ENCODE results near the gene CCBE1. TPM values are rescaled to one million over a fixed set of nuclear protein-coding genes. Genes with fewer than 3 reads are reported as not detected.

The CCBE1 gene
- polyA plus RNA-seq, 10 donors: 3.2 to 10.7 (median 4.1) TPM

DNA sequence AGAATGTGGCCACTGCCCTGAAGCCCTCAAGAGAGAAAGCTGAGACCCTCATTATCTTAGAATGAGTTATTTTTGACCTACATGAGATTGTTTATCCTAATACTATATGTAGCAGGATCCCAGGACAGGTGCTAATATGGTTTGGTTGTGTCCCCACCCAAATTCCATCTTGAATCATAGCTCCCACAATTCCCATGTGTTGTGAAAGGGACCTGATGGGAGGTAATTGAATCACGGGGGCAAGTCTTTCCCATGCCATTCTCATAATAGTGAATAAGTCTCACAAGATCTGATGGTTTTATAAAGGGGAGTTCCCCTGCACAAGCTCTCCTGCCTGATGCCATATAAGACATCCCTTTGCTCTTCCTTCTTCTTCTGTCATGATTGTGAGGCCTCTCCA lies 76.8 kb downstream of the CCBE1 start:
- DNase-seq: no peak

DNA sequence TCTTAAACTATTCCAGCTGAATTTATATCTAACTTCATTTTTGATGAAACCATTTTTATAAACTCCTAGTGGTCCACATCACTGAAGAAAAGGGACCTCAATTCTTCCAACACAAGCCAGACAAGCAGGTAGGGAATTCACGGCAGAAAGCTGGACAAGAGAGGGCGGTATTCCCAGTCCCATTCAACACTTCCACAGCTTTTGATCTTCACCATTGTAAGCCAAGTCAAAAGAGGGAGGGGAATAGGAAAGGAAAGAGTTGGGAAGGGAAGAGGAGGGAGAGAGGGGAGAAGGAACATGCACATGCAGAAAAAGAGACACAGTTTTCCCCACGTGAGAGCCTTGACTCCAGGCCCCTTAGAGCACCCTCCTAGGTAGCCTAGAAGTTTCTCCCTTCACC lies 77.4 kb downstream of the CCBE1 start:
- DNase-seq: no peak

DNA sequence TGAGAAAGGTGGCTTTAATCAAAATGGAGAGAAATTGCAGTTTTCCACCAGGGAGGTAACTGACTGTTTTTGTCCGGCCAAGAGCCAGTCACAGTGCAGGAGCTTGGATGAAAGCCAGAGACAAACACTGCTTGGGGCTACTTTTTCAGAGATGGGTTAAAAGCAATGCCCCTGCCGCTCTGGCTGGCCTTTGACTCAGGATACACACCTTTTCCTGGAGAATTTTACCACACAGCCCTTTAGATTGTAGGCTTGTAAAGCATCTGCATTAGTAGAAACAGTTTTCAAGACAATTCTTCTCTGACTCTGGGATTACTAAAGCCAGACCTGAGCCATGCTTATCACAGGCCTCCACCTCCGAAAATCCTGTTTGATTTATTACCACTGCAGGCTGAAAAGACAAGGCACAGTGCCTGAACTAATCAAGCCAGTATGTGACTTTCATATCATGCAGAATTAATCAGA lies 79.7 kb downstream of the CCBE1 start:
- DNase-seq: no peak

DNA sequence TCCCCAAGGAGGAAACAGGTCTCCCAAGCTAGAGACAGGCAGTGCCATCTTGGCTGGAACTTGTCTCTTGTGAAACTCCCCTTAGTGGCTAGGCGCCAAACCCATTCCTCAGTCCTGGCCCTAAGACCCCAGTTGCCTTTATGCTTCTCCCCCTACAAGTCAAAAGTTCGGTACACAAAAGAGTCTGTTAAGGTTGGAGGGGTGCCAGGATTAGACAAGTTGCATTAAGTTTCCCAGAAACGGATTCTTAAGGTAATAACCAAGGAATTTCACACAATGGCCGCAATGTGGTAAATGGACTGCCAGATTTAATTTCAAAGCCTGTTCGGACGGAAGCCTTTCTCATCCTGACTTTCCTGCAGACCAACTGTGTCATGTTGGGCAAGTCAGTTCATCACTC lies 80.7 kb downstream of the CCBE1 start:
- no peak for DNase-seq

DNA sequence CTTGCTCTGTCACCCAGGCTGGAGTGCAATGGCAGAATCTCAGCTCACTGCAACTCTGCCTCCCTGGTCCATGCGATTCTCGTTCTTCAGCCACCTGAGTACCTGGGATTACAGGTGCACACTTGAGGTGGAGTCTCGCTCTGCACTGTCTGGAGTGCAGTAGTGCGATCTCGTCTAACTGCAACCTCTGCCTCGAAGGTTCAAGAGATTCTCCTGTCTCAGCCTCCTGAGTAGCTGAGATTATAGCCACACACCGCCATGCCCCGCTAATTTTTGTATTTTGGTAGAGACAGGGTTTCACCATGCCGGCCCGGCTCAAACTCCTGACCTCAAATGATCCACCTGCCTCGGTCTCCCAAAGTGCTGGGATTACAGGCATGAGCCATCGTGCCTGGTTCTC lies 83.3 kb downstream of the CCBE1 start:
- no peak for DNase-seq

DNA sequence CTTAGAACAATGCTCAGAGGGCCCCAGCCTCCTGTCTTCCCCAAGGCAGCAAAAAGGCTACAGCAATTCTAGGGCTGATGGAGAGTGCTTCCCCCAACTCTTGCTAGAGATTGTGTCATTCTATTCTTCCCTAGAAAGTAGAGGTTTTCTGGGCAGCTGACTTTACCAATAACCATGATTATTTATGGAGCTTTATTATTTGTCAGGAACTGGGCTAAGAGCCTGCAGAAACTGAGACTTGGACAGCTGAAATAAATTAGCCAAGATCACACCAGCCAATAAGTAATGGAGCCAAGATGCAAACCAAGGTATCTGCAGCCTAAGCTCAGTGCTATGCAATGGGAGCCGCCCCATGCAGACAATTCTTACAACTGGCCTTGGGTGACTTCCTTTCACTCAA lies 84.8 kb downstream of the CCBE1 start:
- peak; percentile 85 to 93 (median 91) for DNase-seq

DNA sequence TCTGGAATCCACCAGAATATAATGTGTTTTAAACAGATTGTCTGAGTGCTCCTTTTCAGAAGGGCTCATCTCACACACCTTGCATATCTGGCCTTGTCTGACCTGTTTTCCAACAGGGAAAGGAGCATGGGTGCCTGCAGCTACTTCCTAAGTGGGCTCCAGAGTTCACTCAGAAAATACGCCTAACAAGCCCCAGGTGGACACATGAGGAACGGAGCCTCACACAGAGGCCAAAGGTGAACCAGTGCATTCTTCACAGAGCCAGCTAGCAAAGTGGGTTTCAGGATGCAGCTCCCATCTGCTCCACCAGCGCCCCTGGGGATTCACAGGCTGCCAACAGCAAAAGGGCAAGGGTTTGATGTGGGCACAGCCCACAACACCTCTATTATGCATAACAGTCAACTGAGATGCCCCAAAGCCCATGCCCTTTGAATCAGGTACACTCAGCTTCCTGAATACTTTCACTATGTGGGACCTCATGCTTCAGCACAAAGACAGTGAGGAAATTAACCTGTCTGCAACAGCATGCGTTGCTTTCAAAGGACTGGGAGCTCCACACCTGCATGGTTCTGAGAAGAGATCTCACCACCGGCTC lies 86.6 kb downstream of the CCBE1 start:
- DNase-seq: no peak

DNA sequence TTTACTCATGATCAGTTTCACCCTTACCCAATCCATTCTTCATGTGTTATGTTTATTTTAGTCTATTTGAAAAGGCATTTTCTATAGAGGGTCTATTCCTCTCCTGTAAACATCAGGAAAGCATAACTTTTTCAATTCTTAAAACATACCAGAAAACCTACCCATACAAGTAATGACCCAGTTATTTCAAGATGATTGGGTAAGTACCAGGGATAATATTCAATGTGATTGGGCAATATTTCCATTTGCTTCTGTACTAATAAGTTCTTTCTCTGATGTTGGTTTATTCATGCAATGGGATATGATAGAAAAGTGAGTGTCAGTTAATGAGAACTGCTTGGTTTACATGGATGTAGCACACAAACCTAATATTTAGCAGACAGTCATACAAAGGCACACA lies 87.6 kb downstream of the CCBE1 start:
- no peak for DNase-seq

DNA sequence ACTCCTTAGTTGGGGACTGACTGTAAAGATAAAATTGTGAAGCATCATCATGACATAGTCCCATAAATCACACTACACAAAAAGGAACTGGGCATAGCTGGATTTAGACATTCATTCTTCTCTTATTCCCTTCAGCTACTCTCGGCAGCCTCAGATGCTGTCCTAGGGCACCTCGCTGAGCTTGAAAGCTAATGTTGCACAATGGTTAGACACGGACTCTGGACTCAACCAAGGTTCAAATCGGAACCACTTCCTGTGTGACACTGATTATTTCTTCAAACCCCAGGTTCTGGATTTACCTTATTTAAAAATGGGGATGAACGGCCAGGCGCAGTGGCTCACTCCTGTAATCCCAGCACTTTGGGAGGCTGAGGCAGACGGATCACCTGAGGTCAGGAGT lies 89.8 kb downstream of the CCBE1 start:
- DNase-seq: no peak

DNA sequence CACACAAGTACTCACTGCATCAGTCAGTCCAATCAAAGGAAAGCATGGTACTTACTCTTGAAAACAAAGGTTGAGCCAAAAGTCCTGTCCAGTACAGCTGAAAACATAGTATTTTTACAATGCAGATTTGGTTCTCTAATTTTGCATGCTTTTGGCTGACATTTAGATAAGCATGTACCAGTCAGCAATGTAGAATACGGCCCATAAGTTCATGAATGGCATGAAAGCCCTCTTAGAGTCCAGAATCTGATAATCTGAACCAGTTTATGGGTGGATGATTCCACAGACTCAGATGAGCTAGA lies 90.2 kb downstream of the CCBE1 start:
- no peak for DNase-seq

DNA sequence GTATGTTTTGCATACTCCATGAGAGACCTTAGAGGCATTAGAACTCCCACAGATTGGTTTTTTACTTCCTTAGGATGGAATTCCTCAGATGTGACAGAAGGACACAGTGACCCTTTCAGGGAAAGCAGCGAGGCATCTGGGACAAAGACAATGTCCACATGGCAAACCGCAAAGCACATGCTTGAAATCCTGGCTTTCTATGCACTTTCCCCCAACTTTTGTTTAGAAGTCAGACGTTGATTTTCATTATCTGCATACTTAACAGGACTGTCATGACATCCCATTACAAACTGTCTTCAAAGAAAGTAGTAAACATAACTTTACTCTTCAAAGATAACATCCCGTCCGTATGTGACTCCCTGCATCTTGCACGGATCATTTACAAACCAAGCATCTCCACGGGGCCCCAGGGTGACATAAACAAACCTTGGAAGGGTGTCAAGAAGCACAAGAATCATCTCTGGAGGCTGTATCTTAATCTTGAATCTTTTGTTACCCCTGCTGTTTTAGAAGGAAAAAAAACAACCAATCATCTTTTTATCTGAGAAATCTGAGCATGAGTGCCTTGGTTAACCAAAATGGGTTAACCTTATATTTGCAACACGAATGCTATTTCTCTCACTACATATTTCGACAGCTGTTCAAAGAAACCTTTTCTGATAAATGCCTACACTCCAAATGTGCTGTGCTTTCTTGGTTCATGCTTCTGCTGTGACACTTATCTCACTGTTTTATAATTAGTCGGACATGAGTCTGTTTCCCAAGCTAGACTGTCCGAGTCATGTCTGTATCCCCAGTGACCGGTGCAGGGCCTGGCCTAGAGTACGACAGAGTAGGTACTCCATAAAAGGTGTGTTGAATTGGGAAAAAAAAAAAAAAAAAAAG lies 90.8 kb downstream of the CCBE1 start:
- DNase-seq: peak in 1 of 3 donors; percentile 51

DNA sequence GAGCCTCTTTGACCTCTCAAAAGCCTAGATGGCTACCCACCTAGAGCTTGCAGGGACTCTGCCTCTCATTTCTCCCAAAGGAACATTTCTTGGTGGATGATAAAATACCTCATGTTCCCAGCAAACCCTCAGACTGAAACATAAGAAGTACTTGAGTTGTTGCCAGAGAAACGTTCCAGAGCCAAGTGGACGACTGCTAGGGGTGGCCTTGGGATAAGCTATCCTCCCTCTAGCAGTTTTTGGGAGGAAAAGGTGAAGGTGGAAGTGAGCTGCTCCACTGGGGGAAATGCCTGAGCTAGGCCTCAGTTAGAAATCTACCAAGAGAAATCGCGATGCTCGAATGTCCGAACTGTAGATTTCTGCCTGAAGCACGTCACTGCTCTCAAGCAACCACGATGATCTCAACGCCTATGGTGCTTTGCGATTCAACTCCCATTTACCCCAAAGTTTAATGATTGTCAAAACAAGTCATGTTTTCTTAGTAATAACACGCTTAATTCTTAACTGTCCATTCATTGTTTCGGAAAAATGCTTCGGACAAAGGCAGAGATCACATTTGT lies 91.5 kb downstream of the CCBE1 start:
- DNase-seq: no peak

DNA sequence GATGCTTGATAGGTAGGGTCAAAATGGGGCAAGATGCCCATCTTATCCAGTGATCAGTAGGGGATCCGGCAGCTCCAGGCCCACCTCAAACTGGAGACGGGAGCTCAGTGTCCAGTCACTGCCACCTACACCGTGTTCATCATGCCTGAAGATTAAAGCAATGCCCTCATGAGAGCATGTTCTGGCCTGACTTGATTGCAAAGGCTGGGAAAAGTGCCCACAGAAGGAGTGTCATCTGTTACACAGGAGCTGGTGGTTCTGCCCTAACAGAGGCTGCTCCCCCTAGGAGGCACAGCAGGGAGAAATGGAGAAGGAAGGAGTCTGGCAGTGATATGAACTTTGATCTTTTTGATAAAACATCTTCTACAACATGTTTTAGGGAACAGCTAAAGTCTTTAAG lies 92.3 kb downstream of the CCBE1 start:
- no peak for DNase-seq

DNA sequence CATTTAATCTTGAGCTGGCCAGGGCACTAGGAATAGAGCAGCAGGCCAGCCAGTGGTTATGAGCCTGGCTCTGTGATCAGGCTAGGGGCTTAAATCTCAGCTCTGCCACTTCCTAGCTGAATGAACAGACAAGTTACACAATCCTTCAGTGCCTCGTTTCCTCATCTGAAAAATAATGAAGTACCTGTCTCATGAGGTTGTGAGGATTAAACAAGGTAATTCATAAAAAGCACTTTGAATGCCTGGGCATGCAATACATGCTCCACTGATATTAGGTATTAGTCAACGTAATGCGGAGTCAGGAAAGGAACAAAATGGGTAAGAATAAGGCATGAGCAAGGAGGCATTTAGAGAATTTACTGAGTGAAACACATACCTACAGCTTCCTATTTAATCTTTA lies 100.2 kb downstream of the CCBE1 start:
- DNase-seq: no peak

DNA sequence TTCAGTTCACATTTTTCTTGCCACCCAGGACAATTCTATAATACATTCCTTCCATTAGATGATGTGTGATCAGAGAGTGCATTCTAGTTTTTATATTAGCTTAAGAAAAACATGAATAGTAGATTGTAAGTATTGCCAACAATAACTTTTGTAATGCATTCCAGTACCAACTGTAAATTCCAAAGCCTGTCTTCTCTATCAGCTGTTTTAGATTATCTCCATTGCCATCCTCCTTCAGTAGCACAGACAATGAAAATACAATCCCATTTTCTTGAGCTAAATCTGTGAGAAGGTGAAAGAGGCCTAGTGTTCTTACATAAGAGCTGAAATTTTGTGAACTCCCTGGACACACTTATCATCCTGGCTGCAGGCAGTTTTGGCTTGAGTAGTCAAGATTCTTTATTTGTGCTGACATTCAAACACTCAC lies 103.9 kb downstream of the CCBE1 start:
- DNase-seq: peak; percentile 46 to 80 (median 52)

DNA sequence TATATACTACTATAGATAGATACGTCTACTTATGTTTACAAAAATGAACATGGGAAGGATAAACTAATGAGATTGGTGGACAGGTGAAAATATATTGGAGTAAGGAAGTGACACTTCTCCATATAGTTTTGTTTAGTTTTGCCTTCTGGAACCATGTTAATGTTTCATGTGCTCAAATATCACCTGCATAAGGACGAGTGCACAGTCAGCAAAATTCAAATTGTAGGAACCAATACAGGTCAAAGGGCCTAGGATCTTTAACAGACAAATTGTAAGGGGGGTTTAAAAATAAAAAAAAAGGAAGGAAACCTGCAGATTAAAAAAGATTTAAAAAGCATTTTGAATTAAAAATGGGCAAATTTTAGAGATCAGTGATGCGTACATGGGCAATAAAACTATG lies 104.6 kb downstream of the CCBE1 start:
- DNase-seq: no peak

DNA sequence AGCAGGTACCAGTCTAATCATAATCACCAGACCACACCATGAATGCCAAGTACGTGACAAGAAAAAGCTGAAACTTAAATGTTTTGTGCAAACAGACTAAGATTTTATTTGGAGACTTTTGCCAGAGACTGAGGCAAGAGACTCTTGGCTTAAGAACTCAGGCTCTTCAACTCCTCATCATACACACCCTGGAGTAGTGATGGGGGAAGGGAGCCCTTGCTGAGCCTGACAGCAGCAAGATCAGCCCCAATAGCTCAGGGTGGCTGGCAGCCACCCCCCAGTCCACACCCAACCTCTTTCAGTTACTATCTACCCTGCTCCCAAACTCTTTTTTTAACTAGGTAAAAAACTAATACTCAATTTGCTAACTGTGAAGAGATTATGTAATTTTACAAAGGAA lies 114.8 kb downstream of the CCBE1 start:
- peak in 1 of 3 donors; percentile 27 for DNase-seq

DNA sequence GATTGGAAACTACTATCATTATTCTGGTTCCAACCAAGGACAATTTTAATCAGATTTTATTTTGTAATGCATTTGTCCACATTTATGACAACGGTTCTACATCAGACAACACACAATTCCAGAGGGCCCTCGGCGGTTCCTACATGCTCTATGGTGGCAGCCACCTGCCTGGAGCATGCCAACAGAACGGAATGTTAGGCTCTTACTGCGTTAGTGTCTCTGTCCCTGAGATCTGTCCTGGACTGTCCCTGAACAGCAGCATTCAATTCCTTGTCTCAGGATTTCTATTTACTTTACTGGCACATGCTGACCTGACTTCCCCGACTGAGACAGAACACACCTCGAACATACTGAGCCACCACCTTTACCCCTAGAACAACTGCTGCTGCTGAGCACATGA lies 117.7 kb downstream of the CCBE1 start:
- DNase-seq: no peak

DNA sequence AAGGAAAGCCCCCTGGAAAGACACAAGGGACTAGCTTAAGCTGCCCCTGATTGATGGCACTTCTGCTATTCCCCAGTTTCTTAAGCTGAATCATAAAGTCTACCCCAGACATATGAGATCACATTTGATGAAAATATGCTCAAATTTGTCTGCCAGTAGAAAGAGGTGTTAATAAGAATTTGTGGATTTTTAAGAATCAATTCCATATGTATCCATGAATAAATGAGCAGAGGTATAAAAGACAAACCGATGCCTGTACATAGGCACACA lies 119.9 kb downstream of the CCBE1 start:
- DNase-seq: peak in 1 of 3 donors; percentile 19

DNA sequence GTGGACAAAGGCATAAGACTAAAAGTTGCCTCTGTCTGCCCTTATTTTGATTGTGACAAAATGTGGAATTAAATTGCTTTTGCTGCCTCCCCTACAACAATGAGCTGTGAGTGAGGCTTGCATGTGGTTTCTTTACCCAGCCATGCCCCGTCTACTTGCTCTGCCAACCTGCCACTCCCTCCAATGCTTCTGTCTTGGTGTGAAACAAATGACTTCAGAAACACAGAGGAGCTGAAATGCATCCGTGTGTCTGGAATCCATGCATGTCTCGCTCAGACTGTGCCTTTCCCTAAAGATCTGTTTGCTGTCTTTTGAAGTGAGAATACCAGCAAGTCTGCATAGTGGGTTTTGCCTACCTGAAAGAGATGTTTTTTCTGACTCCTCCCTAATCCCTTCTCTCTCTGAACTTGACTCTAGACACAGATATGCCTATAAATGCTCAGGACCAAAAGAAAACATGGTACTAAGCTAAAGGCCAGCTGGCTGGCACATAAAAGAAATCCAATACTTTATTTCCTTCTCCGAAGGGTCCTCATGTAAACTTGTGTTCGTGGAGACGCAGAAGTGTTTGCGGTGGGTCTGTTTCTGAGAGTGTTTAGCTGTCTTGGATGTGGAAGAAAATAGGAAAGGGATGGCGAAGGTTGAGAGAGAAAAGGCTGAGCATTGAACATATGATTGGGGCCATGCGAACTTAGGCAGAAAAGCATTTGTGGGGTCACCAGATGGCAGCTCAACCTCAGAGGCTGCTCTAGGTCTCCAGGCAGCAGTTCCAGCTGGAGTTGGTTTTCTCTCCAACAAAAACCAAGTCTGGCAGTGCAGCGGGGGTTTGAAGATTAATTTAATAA lies 120.5 kb downstream of the CCBE1 start:
- no peak for DNase-seq

DNA sequence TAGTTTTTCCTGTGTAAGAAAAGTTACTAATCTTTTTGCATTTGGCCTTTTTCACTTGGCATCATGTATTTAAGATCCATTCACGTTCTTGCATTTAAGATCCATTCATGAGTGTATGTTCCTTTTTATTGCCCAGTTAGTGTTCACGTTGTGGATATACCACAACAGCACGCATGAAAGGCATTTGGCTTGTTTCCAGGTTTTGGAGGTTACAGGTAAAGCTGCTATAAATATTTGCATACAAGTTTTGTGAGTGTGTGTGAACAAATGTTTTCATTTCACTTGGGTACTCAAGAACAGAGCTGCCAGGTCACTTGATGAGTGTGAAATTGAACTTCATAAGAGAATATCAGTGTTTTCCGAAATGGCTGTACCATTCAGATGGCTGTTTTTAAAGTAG lies 121.2 kb downstream of the CCBE1 start:
- DNase-seq: no peak

DNA sequence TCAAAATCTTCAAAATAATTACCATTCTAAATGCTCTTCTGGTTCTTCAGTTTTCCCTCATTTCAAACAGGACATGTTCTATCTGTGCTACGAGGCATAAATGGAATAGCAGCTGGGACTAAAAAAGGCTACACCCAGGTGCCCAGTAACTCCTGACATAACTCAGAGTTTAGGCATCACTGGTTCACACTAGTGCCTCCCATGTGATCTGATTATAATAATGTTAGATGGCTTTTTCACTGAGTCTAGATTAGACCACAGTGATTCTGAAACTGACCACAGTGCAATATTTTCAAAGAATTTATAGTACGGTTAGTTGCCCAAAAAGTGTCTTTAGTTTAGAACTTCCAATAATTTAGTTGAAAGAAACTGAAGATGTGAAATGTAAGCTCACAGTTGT lies 123.3 kb downstream of the CCBE1 start:
- no peak for DNase-seq

DNA sequence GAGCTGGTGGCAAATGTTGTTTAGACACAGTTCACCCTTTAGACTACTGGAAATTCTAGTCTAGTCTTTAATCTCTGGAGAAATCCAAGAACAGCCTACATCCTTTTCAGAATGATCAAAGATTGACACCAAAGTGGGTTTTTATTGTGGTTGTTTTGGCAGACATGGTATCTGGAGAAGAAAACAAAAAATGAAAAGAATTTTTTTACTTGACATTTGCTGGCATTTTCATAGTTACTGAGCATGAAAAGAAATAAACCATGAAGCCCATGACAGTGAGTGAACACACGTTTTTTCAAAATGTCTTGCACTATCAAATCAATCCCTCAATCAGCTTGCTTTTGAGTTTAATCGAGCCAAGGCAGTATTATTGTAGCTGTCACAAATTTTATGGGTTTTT lies 125.3 kb downstream of the CCBE1 start:
- DNase-seq: no peak
